Activated CD4-positive, alpha-beta T cell treated with anti-CD3 and anti-CD28 coated beads for 48 hours (primary cell): Measurements from ENCODE around the gene PGM2L1.
"Not testable (repeated sequence)": the region's sequence is repeated elsewhere in the genome, so short reads cannot be mapped to it uniquely, and the experiment has no call there.

ENCODE experiments used
- DNase-seq: peaks from one replicate; pipeline ENCODE4 v3.0.0-alpha.2; 2020

Gene PGM2L1

DNA sequence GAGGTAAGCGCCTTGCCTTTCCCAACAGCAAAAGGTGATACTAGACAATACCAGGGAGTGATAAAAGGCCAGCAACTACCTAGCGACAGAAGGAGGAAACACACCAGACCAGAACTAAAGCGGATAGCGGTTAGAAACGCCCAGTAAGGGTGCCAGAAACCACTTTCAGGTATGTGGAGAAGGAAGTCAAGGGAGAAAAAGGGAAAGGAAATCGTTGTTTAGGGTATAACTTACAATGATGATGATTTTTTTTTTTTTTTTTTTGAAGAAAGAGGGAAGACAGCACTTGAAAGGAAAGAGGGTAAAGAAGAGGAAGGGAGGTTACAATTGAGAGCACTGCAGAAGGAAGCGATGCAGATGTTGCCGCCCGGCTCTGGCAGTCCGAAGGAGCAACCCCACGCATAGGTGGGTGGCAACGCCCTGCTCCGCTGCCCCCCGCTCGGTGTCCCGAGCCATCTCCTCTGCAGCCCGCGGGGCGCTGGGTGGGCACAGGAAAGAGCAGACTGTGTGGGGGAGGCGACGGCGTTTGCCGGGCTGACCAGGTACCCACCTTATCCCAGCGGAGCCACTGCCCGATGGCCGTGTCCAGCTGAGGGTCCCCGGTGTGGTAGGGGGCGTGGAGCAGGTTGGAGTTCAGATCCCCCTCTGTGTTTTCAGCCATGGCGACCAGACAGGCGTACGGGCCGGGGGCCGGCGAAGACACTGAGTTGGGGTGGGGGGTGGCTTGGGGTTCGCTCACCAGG, 561 bp downstream of the PGM2L1 start:
- peak; percentile 34 for DNase-seq

DNA sequence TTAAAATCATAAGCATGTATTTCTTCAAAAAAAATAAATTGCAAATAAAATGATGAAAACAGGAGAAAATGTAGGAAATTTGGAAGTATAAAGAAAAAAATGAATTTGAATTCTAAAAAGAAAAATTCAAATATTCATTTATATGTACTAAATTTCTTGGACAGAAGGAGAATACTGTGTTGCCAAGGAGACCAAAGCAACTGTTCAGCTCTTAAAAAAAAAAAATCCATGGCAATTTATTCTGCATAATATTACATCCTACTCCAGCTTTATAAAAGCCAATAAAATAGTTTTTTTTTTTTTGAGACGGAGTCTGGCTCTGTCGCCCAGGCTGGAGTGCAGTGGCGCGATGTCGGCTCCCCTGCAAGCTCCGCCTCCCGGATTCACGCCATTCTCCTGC, 6.0 kb downstream of the PGM2L1 start:
- DNase-seq = no peak

DNA sequence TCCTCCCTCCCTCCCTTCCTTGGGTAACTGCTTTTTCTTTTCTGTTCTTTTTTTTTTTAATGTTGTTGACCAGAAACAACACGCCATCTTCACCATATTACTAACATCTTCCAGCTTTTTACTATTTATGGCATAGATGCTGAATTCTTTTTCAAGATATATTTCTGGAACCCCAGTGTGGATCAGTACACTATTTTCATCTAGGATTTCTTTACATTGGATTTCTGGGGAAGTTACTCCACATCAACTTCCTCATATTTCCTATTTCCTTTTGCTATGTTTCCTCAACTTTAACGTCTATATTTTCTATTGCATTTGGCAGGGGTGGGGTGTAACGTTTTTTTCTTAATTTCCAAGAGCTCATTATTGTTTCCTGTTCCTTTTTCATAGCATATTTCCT, 7.0 kb downstream of the PGM2L1 start:
- DNase-seq = no peak

DNA sequence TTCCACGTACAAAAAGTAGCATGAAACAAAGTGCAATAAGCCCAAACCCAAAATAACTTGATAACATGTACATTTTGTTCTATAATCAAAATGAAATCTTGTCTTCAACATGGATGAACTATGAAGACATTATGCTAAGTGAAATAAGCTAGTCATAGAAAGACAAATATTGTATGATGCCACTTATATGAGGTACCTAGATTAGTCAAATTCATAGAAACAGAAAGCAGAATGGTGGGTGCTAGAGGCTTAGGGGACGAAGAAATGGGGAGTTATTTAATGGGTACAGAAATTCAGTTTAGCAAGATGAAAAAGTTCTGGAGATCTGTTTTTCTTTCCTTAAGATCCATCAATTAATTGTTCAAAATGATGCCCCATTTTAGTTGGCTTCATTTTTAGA, 7.5 kb downstream of the PGM2L1 start:
- DNase-seq = no peak

DNA sequence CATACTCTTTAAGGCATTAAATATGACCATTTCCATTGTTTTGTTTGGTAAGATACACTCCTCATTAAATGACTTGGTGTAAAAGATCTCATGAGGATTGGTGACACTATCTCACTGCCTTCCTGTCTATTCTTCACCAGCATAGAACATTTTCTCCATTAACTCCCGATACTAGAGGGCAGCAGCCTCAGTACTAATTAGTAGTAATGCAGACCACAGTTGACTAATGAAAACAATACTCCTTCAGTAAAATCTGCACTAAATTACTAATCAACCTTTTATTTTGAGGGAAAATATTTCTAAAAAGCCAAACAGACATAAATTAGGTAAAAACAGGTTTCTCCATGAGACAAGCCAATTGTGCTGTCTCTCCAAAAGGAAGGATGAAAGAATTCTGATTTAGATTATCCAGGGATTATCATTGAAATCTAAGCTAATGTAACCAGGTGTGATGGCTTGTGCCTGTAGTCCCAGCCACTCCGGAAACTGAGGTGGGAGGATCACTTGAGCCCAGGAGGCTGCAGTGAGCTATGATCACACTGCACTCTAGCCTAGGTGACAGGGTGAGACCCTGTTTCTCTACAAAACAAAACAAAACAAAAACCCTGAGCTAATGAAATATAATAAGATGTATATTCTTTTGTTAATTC, 9.4 kb downstream of the PGM2L1 start:
- DNase-seq = peak; percentile 78

DNA sequence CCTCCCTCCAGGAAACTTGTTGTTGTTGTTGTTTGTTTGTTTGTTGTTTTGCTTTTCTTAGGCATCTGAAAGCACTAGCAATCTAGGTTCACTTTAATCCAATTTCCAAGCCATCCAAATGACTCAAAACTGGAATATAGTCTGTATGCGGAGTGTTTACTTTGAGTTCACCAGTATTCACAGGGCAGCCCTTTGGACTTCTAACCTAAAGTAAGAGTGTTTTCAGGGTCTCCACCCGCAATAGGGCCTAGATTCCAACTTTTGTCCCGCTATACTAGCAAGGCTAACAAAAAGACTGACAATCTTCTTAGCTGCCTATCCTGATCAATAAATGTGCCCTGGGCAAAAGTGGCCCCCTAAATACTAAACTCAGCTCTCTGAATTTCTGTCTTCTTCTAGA, 13.6 kb downstream of the PGM2L1 start:
- DNase-seq = no peak

DNA sequence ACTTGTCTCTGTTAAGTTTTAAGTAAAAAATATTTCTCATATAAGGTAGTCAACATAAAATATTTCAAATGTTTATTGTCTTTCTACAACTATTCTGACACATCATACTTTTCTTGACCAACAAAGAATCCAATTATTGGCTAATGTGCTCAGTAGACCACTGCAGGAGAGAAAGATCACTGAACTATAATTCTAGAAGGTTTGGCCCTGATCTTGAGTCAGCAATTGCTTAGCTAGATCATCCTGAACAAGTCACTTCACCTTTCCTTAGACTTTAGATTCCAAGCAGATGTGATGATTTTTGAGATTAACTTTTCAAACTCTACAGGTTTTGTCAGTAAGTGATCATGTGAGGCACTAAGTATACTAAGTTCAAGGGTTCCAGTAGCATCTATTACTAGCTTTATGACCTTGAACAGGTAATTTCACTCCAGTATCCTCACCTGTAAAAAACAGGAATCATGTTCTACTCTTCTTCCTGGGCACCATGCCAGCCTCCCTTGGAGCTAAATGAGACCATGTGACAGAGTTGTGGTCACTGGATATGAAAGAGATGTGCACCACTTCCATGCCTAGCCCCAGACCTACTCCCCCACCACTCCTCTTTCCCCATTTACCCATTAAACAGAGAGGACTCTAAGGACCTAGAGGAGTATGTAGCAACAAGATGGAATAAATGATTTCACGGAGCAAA, 17.3 kb downstream of the PGM2L1 start:
- no peak for DNase-seq

DNA sequence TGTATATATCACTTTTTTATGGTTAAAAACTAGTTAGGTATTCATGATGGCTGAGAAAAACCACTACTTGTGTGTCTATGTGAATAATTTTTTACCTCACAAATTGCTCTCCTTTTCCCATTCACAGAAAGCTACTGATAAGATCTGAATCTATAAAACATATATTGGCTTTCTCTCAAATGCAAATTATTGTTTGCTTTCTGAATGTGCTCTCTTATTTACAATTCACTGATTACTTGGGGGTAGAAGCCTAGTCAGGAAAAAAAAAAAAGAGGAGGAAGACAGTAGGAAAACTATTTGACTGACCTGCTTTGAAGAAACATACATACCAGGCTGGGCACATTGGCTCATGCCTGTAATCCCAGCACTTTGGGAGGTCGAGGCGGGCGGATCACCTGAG, 20.5 kb downstream of the PGM2L1 start:
- DNase-seq = no peak

DNA sequence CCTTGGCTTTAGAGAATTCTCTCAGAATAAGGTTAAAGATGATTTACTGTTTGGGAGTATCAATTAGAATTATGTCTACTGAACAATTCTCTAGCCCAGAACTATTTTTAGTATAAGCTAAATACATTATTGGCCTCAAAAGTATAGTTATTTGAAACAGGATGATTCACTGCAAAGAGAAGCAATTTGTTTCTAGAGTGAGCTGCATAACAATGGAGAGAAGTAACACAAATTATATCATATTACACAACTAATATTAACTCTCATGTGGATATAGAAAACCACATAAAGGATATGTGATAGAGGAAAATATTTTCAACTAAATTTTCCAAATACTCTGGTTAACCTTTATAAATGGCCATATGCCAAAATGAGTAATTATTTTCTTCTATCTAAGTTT, 24.9 kb downstream of the PGM2L1 start:
- no peak for DNase-seq

DNA sequence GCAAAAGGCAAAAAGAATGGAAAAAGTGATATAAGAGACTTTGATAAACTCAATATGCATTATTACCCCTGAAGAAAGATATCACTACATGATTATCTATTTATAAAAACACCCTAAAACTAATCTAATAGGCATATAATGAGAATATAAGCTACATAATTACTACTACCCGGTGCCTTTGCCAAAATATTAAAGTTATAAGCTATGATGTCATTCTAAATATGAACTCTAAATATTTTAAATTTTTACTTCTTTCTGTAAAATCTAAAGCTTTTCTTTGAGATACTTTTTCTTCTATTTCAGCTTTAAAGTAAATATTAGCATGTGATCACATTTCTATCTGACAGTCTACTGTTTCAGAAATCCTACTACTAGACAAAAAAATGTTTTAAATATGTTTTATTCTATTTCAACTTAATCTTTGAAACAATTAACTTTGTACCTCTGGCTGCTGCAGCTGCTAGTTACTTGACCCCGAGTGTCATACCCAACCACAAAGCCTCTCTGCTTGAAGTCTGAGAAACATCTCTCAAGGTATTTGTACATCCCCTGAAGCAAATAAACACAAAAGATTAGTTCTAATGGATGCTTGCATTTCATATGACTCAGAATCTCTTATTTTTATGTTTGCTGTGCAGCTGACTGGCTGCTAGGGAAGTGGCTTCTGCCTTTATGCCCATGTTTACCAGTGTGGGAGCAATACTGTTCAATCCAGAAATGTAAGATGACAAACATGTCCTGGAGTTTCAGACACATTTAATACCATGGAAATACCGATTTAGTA, 26.8 kb downstream of the PGM2L1 start:
- no peak for DNase-seq

DNA sequence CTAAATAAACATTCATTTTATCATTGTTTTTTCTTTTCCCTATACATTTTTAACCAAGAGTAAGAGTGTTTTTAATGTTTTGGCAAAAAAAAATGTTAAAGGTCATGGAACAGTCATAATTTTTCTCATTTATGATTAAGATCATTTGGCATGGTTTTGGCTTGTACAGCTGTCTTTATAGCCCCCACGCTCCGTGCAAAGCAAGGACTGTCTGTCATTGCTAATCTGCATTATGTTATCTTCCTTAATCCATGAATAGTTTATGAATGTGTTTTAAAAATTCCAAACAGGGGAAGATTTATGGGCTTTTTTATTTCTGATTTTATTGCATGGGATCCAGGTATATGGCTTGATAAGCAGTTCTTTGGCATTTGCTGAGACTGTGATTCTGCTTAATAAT, 28.1 kb downstream of the PGM2L1 start:
- no peak for DNase-seq

DNA sequence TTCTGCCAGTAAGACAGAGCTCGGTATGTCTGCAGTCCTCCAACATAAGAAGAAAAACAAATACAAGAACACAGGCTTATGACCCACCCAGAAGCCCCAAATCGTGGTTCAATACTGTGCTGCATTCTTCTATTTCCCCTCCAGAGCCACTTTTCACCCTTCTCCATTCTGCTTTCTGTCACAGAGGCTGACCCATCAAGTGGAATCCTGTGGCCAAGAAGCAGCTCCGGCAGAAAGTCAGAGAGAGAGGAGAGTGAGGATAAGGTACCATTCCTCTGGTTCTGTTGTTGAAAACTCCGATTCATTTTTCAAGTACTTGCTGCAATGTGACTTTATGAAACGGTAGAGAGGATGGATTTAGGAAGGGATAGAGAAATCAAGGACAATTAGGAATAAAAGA, 30.4 kb downstream of the PGM2L1 start:
- DNase-seq = no peak

DNA sequence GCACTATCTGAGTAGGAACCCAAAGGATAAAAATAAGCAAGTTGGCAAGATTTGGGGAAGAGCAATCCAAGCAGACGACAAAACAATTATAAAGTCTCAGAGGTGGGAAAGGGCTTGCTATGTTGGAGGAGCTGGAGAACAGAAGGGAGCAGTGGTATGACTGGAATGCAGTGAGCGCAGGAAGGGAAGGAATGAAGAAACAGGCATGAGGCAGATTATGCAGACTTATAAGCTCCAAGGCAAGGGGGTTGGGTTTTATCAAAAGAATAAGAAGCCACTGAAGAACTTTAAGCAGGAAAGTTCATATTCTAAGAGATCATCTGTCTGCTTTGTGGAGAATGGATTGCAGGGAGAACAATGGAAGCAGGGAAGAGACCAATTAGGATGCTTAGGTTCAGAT, 31.7 kb downstream of the PGM2L1 start:
- DNase-seq = no peak

DNA sequence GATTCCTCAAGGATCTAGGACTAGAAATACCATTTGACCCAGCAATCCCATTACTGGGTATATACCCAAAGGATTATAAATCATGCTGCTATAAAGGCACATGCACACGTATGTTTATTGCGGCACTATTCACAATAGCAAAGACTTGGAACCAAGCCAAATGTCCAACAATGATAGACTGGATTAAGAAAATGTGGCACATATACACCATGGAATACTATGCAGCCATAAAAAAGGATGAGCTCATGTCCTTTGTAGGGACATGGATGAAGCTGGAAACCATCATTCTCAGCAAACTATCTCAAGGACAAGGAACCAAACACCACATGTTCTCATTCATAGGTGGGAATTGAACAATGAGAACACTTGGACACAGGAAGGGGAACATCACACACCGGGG, 32.4 kb downstream of the PGM2L1 start:
- DNase-seq = not testable (repeated sequence)

DNA sequence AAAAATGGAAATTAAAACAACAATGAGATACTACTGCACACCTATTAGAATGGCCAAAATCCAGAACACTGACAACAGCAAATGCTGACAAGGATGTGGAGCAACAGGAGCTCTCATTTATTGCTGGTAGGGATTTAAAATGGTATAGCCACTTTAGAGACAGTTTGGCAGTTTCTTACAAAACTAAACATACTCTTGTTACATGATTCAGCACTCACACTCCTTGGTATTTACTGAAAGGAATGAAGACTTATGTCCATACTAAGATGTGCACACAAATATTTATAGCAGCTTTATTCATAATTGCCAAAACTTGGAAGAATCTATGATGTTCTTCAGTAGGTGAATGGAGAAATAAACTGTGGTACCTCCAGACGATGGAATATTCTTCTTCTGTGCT, 40.8 kb downstream of the PGM2L1 start:
- no peak for DNase-seq

DNA sequence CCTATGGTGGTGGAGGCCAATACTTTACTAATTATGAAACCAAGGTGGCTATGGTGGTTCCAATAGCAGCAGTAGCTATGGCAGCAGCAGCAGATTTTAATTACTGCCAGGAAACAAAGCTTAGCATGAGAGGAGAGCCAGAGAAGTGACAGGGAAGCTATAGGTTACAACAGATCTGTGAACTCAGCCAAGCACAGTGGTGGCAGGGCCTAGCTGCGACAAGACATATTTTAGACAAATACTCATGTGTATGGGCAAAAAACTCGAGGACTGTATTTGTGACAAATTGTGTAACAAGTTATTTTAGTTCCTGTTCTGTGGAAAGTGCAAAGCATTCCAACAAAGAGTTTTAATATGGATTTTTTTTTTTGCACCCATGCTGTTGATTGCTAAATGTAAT, 42.6 kb downstream of the PGM2L1 start:
- DNase-seq = no peak

DNA sequence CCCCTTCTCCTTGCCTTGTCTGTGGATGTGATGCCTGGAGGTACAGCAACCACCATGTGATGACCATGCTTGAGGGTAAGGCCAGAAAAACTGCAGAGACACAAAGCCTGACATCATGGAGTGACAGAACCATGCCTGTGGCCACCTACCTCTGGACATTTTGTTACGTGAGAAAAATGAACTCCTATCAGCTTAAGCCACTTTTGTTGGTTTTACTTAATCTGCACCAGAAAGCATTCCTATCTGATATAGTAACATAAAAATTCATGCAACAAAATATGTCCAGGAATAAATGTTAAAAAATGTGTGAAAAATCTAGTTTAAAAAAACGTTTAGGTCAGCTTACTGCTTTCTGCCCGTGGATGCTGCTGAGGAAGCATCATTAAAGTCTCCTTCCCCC, 44.2 kb downstream of the PGM2L1 start:
- DNase-seq = no peak

DNA sequence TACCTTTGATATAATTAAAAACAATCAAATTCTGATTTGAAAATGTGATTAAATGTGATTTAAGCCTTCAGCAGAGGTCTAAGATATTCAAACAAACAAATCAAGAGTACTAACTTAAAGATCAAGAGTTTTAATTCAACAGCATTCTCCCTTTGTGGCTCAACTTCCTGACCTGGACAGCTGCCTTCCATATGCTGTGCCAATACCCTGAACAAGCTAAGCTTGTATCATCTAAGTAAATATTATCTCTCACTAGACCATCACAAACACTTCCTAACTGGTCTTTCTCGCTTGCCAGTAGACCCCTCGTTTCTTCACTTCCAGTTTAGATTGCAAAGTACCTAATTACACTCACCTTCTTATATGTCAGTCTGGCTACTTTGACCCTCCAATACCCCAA, 50.9 kb downstream of the PGM2L1 start:
- DNase-seq = no peak

DNA sequence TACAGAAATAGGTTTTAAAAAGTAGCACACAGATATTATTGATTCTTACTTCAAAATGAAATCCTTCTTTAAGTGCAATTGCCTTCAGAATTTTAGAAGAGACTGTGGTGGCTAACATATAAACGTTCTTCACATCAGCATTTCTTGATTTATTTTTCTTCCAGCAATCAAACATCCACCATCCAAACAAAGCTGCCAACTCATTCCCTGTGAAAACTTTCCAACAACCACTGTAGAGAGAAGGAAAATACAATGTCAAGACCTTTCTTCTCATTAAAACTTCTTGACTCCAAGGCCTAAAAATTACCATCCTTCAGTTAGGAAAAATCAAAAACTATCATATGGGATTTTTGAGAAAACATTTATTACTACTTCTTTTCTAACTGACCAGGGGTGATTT, 52.8 kb downstream of the PGM2L1 start:
- no peak for DNase-seq

DNA sequence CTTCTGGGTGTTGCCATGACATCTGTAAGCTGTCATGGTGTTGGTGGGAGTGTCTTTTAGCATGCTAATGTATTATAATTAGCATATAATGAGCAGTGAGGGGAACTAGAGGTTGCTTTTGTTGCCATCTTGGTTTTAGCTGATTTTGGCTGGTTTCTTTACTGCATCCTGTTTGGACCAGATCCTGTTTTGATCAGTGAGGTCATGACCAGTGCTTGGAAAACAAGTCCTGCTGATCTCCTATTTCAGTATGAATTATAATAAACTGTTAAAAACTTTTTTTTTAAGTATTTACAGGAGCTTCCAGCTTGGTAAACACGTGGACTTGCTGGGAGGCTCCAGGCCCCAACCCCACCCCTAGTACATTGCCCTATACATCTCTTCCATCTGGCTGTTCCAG, 56.3 kb downstream of the PGM2L1 start:
- DNase-seq = no peak

DNA sequence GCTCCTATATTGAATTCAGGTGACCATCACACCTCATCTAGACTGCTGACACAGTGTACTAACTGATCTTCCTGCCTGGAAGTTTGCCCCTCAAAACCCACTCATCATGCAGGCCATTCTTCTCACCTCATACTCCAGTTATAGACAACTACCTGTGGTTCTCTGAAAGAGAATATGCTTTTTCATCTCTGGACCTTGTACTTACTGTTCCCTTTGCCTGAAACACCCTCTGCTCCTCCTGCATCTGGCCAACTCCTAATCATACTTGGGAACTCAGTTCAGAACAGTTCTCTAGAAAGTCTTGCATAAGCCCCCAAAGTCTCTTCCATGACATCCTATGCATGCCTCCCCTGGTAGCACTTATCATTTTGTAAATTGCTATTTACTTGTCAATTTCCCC, 58.6 kb downstream of the PGM2L1 start:
- DNase-seq = no peak

DNA sequence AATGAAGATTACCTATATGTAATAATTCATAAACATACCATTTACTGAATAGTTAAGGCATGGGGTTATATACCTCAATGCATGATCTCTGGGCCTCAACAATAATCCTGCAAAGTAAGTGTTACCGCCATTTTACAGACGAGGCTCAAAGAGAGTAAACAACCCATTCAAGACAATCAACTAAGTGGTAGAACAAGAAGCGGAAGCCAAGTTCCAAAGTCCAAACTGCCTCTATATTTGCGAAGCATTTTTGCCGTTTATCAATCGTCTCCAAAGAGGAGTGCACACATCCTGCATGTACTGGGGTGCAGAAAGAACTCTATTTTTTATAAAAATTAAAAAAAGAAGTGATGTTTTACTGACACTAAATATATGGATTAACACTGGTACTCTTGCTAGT, 59.3 kb downstream of the PGM2L1 start:
- no peak for DNase-seq

DNA sequence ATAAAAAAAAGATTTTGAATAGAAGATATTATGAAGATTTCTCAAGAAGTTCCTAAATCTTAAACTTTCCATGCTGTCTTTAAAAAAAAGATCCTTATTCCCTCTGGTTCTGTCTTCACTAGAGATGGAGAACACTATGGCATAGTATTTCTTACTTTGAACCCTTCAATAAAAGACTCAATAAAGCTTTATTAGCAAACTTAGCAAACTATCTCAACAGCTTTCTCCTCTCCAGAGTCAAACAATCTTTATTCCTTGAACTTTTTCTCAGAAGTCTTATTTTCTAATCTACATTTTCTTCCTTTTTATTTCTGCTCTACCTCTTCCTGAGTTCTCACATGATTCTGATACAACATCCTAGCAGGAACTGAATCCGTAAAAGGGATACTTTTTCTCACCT, 65.0 kb downstream of the PGM2L1 start:
- no peak for DNase-seq

DNA sequence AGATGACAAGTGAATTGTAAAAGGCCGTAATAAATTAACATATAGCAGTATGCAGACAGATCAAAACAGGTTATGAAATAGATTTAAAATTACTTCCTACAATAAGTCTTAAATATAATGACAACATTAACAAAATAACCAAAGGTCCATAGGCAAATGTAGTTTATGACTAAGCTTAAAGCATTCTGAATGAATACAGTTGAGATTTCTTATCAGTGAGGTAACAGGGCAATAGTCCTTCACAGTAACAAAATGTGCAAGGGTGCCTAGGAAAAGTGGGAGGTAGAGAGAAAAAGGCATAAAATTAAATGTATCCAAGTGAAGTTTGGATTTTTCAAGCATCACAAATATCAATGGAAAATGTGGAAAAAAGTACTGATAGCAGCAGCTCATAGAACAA, 65.9 kb downstream of the PGM2L1 start:
- no peak for DNase-seq
